Ovary (tissue), 3 donors: ENCODE measurements around the gene IGFL3.

Experiments
- CTCF ChIP-seq, 3 donors: fragments of 450-650 bp in 2 of 3; fragments of 200-600 bp in 1 of 3; IDR thresholded peaks; one replicate each; pipeline versions ENCODE4 v1.5.1 to v1.8.0; 2016 to 2022; ENCODE audit warnings: antibody characterized with exemption in 3 of 3, mild to moderate bottlenecking in 1 of 3
- EP300 ChIP-seq: sonication (generic); formaldehyde crosslinking; IDR thresholded peaks from one replicate; pipeline ENCODE4 v1.6.1; 2017; ENCODE audit warnings: antibody characterized with exemption
- POLR2A ChIP-seq: fragments of 450-650 bp; IDR thresholded peaks from one replicate; pipeline ENCODE4 v1.6.1; 2017; ENCODE audit warnings: antibody characterized with exemption, mild to moderate bottlenecking, moderate library complexity
- donor health status: DM: no; HTN: no; CAD: no.

- TF ChIP-seq CTCF (IDR thresholded peaks at IDR 0.05) (no peak), POLR2A (no peak), EP300 (no peak)
Observed at GRCh38 chr19:46115396-46116106, 8.9 kb downstream of the IGFL3 start.
